Inferior parietal cortex (tissue), 1 donor: ENCODE measurements around the gene CFP.

Experiments used
- DNase-seq: peaks from one replicate; pipeline ENCODE4 v3.0.0-alpha.2; 2016; ENCODE audit errors: extremely low spot score

Gene CFP

GRCh38 chrX:47637546-47638195 lies 7.9 kb upstream of the CFP start:
- no peak for DNase-seq

GRCh38 chrX:47634871-47635575 lies 5.3 kb upstream of the CFP start:
- DNase-seq = no peak

GRCh38 chrX:47633689-47634590 lies 4.2 kb upstream of the CFP start:
- no peak for DNase-seq

- DNase-seq = no peak
These were observed 2.9 kb upstream of the CFP start for GRCh38 chrX:47632666-47633065.

GRCh38 chrX:47631676-47632075 lies 1.9 kb upstream of the CFP start:
- no peak for DNase-seq

- no peak for DNase-seq
These were observed 748 bp downstream of the CFP start for GRCh38 chrX:47628982-47629381.

GRCh38 chrX:47625365-47625764 lies 4.4 kb downstream of the CFP start:
- DNase-seq = no peak

- peak; percentile 48 for DNase-seq
These were observed 6.1 kb downstream of the CFP start for GRCh38 chrX:47623540-47624027.

GRCh38 chrX:47621851-47622250 lies 7.9 kb downstream of the CFP start:
- DNase-seq = no peak

- DNase-seq = no peak
These were observed 9.4 kb downstream of the CFP start for GRCh38 chrX:47620303-47620685.

GRCh38 chrX:47619486-47620302 lies 10.0 kb downstream of the CFP start, which contains the start of gene SYN1:
Gene SYN1, minus strand, starts transcription at chrX:47619857. Its CDS starts 129 bp downstream, at chrX:47619728.
- peak; percentile 69 for DNase-seq

GRCh38 chrX:47618923-47619485 lies 10.7 kb downstream of the CFP start:
- DNase-seq = no peak

GRCh38 chrX:47614618-47615017 lies 15.1 kb downstream of the CFP start:
- DNase-seq = no peak

- no peak for DNase-seq
These were observed 16.6 kb downstream of the CFP start for GRCh38 chrX:47613082-47613481.

- no peak for DNase-seq
These were observed 17.3 kb downstream of the CFP start for GRCh38 chrX:47612418-47612817.

- DNase-seq = no peak
These were observed 17.8 kb downstream of the CFP start for GRCh38 chrX:47611926-47612325.

- DNase-seq = no peak
These were observed 18.2 kb downstream of the CFP start for GRCh38 chrX:47611489-47611888.

- DNase-seq = no peak
These were observed 19.2 kb downstream of the CFP start for GRCh38 chrX:47610511-47610910.

- DNase-seq = no peak
These were observed 21.5 kb downstream of the CFP start for GRCh38 chrX:47608130-47608810.

- no peak for DNase-seq
These were observed 22.6 kb downstream of the CFP start for GRCh38 chrX:47607091-47607490.

- DNase-seq = no peak
These were observed 24.7 kb downstream of the CFP start for GRCh38 chrX:47605024-47605423.
